K562 (cell line): ENCODE results near the gene KBTBD3. TPM values are rescaled to one million over a fixed set of nuclear protein-coding genes. Genes with fewer than 3 reads are reported as not detected.
A peak's percentile ranks its signal among the peaks of the same experiment; 100 is the strongest.

Source experiments
- ARNT ChIP-seq, 2 experiments: fragments of 450-650 bp; IDR thresholded peaks; 2 replicates each; pipeline ENCODE4 v1.6.1; 2016; ENCODE audit warnings: mild to moderate bottlenecking in 1 of 2
- GATAD2A ChIP-seq: fragments of 450-650 bp; IDR thresholded peaks from 2 replicates; pipeline ENCODE4 v1.6.1; 2017
- KLF16 ChIP-seq: IDR thresholded peaks from 2 replicates; pipeline ENCODE4 v1.6.1; 2016; ENCODE audit warnings: antibody characterized with exemption
- MBD1 ChIP-seq: fragments of 250-450 bp; sonication (Bioruptor Pico); IDR thresholded peaks from 2 replicates; pipeline ENCODE4 v1.8.0; 2022; ENCODE audit warnings: inconsistent platforms
- MEIS2 ChIP-seq: fragments of 450-650 bp; IDR thresholded peaks from 2 replicates; pipeline ENCODE4 v1.6.1; 2014; ENCODE audit warnings: mild to moderate bottlenecking; ENCODE audit not compliant: partially characterized antibody
- NFE2L1 ChIP-seq: fragments of 450-650 bp; IDR thresholded peaks from 2 replicates; pipeline ENCODE4 v1.6.1; 2016; ENCODE audit warnings: missing genetic modification characterization, low read depth, mild to moderate bottlenecking, missing compliant biosample characterization, moderate library complexity, borderline replicate concordance
- NR2C2 ChIP-seq, 2 experiments: fragments of 200-800 bp in 1 of 2; sonication (Bioruptor generic) in 1 of 2; sonication (generic) in 1 of 2; formaldehyde crosslinking in 1 of 2; IDR thresholded peaks; 2 replicates each; pipeline versions ENCODE4 v1.6.1 to v1.8.0; 2016 to 2022; ENCODE audit warnings: mild to moderate bottlenecking in 1 of 2, missing compliant biosample characterization in 1 of 2, missing genetic modification characterization in 1 of 2, missing genetic modification reagents in 1 of 2
- PRDM10 ChIP-seq: fragments of 450-650 bp; IDR thresholded peaks from 2 replicates; pipeline ENCODE4 v1.6.1; 2018; ENCODE audit not compliant: partially characterized antibody
- TBP ChIP-seq: optimal IDR thresholded peaks from 2 replicates; pipeline ENCODE3; 2011; ENCODE audit warnings: low read depth, low read length, improper control_type of control experiment
- VEZF1 ChIP-seq: fragments of 200-800 bp; sonication (Bioruptor generic); IDR thresholded peaks from 2 replicates; pipeline ENCODE4 v1.6.1; 2017; ENCODE audit warnings: missing genetic modification characterization, missing compliant biosample characterization
- ZFPM2 ChIP-seq: fragments of 250-450 bp; sonication (Bioruptor Pico); IDR thresholded peaks from 2 replicates; pipeline ENCODE4 v1.5.1; 2022; ENCODE audit warnings: mild to moderate bottlenecking
- ZNF431 ChIP-seq: sonication (generic); formaldehyde crosslinking; IDR thresholded peaks from 2 replicates; pipeline ENCODE4 v1.8.0; 2022; ENCODE audit warnings: mild to moderate bottlenecking, missing genetic modification reagents
- ZNF592 ChIP-seq: fragments of 450-650 bp; IDR thresholded peaks from 2 replicates; pipeline ENCODE4 v1.6.1; 2017; ENCODE audit warnings: antibody characterized with exemption, mild to moderate bottlenecking
- ZNF695 ChIP-seq: fragments of 450-650 bp; formaldehyde crosslinking; IDR thresholded peaks from 2 replicates; pipeline ENCODE4 v1.4.0; 2020; ENCODE audit warnings: mild to moderate bottlenecking, moderate library complexity
- ZZZ3 ChIP-seq: fragments of 450-650 bp; IDR thresholded peaks from 2 replicates; pipeline ENCODE4 v1.6.1; 2016; ENCODE audit warnings: antibody characterized with exemption, mild to moderate bottlenecking, moderate library complexity
- polyA plus RNA-seq, 8 experiments: library from polyadenylated mRNA; depleted of rRNA in 4 of 8; stranded (reverse) in 5 of 8; unstranded in 3 of 8; fragments of >200 nt; fragmentation: Nextera tagmentation in 2 of 8; fragmentation: Illumina TruSeq in 1 of 8; extraction: Ambion mirVana in 2 of 8; extraction: Trizol in 1 of 8; gene quantifications; 2 replicates each; pipeline versions ENCODE4 v1.2.1 to v1.2.3, GENCODE V29; 2011 to 2014; ENCODE audit warnings: inconsistent platforms in 1 of 8, missing spikeins in 1 of 8
- total RNA-seq, 7 experiments: library from RNA; depleted of rRNA in 6 of 7; stranded (reverse); fragments of >200 nt in 6 of 7; fragmentation: Illumina TruSeq in 2 of 7; extraction: Trizol in 2 of 7; gene quantifications; 2 replicates each; pipeline versions ENCODE4 v1.2.1 to v1.2.3, GENCODE V29; 2011 to 2021; ENCODE audit warnings: low replicate concordance in 1 of 7

KBTBD3 gene
- total and polyA plus RNA-seq, 9 of the 15 experiments (the other 6 are each of a cell fraction or from before 2014, with no cell fraction given), result 4.2 to 31.2 (median 6.4) TPM

GRCh38 chr11:106077609-106078455 lies 685 bp upstream of the KBTBD3 start, which contains the start of gene AASDHPPT (continued):
- TF ChIP-seq TBP, result peak; percentile 49
- no peak for TF ChIP-seq ZNF695 (CRISPR knock-in tag)
- peak; percentile 55; the same call in 1 of the 2 replicates for TF ChIP-seq ZNF431 (CRISPR knock-in tag)
- TF ChIP-seq PRDM10, result no peak
- TF ChIP-seq ZZZ3, result peak; percentile 17; the same call in 1 of the 2 replicates
- TF ChIP-seq MBD1 (CRISPR knock-in tag), result no peak
- no peak for TF ChIP-seq NFE2L1 (tag)
- TF ChIP-seq VEZF1, result no peak
- no peak for TF ChIP-seq KLF16
- peak; percentile 41 for TF ChIP-seq MEIS2
- TF ChIP-seq ZNF592, result peak; percentile 63
- TF ChIP-seq GATAD2A, result no peak
- TF ChIP-seq ARNT (IDR thresholded peaks at IDR 0.05), result no peak
- TF ChIP-seq NR2C2 (CRISPR knock-in tag; IDR thresholded peaks at IDR 0.05), result no peak
- peak; percentile 32; the same call in 1 of the 2 replicates for TF ChIP-seq NR2C2 (tag; IDR thresholded peaks at IDR 0.05)
- no peak for TF ChIP-seq ZFPM2 (CRISPR knock-in tag)
